NK-92 treated with Interleukin-12 subunit alpha and Interleukin-12 subunit beta, amount 100 ng/mL, for 24 hours (cell line): Measurements from ENCODE around the gene TMEM45A.
"Not testable (repeated sequence)": the region's sequence is repeated elsewhere in the genome, so short reads cannot be mapped to it uniquely, and the experiment has no call there.

Experiments
- DNase-seq: peaks from one replicate; lab custom pipeline; 2025; lab: John Stamatoyannopoulos, UW

Gene TMEM45A

DNA sequence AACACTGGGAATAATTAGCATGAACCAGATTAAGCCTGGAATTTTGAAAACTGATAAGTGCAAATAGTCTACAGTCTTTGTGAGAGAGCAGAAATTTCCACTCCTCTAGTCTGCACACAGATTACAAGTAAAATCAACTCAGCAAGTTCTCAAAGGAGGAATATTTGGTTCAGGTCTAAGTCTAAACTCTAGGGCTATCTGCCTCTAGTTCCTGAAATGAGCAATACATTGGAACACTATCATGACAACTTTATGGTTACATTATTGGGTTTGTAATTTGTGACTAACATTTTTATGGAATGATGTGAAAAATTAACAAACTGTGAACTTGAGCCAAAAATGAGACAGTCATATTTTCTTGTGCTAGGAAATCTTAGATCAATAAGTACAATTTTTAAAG lies 86.2 kb downstream of the TMEM45A start:
- DNase-seq, result no peak

- DNase-seq, result no peak
Measured at GRCh38 chr3:100580147-100580546, 87.7 kb downstream of the TMEM45A start.

GRCh38 chr3:100581650-100582049 lies 89.2 kb downstream of the TMEM45A start:
- DNase-seq, result no peak

GRCh38 chr3:100582157-100582556 lies 89.7 kb downstream of the TMEM45A start:
- DNase-seq, result not testable (repeated sequence)

DNA sequence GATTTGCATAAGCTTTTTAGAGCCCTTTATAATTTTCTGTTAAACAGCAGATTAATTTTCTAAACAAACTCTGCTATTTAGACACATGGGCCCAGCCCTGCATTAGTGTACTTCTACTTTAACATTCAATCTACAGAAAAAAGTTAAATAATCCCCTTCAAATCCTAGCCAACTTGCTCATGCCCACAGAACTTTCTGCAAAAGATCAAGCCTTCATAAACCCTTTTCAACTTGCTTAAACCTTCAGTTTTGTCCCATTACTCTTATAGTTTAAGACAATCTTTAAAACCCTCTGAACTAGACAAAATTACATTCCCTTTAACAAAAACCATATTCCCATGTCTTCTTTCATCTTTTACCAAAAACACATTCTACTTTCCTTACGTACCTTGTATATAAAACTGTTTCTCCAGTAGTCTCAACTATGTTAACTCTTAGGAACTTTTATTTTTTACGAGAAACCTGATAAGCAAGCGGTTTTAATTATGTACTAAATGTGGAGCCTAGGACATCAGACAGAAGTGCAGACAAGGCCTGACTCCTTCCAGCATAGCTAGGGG lies 91.8 kb downstream of the TMEM45A start:
- no peak for DNase-seq

DNA sequence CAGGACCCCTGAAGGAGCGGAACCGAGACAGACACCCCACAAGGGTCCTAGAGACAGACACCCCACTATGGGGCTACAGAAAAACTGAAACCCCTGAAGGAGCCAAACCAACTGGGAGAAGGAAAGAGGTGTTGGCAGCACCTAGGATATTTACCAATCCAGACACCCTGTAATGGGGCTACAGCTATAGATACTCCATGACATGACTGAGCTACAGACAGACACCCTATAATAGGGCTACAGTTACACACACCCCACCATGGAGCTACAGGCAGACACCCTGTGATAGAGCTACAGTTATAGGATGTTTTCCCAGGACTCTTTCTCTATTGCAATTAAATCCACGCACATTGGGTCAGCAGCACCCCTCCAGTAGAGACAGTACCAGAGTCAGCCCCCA lies 94.4 kb downstream of the TMEM45A start:
- DNase-seq, result no peak

DNA sequence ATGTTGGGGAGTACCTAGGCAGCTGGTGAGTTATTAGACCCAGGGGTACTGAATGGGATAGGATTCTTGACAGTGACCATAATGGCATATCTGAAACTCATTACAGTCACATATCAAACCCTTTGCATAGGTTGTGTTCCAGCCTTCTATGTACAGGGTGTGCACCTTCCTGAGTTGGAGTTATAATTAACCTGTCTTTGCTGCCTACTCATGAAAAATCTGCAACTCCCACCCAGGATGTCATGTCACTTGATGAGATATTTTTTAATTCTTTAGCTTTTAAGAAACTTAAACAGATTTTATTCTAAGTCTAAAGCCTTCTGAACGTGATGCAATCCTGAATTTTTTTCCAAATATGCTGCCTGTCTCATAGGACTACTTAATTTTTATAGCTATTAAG lies 95.8 kb downstream of the TMEM45A start:
- no peak for DNase-seq

DNA sequence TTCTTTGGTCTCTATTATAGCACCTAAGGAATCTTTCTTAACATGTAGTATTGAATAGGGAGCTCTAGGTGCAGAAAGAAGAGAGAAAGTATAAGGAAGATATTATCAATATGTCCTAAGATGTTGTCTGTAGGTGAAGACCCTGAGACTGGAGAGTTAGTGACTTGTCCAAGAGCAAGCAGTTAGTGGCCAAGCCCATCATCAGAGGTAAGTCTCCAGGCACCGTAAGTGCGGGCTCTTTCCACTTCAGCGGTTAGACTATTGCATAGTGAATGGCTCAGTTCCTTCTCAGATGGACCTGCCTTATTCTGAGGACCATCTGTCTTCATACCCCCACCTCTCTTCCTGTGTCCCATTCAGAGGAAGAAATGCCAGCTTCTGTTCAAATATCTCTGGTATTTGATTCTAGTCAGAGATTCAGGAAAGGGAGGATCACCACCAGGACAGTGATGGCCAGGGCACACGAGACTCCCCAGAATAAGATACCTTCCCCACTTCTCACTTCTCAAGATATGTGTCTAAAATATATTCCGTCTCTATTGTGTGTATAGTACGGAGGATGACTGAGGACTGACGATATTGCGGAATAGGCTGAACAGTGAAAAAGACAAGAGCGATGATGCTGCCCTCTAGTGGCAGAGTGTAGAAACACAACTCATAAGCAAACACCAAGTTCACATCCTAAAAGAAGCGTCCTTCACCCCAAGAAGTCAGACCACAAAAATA lies 97.9 kb downstream of the TMEM45A start:
- peak; percentile 14 for DNase-seq

DNA sequence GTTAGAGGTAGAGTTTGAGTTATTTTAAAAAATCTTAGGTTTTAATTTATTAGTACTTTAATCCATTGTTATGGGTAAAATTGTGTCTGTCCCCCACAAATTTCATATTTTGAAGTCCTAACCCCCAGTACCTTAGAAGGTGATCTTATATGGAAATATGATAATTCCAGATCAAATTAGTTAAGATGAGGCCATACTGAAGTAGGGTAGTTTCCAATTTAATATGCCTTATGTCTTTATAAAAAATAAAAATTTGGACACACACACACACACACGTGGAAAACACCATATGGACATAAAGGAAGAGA lies 98.4 kb downstream of the TMEM45A start:
- no peak for DNase-seq

DNA sequence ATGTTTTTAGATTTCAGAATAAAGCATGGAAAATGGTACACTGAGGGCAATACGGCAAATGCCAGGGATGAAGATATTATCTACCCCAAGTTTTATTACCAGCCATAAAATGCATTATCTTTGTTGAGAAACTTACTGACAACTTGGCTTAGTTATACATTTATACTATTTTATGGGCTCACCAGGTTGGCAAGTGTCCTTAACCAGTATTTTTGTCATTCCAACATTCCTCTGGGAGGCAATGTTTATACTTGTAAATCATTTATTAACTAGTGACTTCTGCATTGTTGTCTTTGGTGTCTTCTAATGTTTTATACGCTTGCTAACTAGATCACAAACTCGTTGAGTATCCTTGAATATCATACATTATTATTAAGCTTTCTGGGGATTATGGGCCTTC lies 99.0 kb downstream of the TMEM45A start:
- no peak for DNase-seq

DNA sequence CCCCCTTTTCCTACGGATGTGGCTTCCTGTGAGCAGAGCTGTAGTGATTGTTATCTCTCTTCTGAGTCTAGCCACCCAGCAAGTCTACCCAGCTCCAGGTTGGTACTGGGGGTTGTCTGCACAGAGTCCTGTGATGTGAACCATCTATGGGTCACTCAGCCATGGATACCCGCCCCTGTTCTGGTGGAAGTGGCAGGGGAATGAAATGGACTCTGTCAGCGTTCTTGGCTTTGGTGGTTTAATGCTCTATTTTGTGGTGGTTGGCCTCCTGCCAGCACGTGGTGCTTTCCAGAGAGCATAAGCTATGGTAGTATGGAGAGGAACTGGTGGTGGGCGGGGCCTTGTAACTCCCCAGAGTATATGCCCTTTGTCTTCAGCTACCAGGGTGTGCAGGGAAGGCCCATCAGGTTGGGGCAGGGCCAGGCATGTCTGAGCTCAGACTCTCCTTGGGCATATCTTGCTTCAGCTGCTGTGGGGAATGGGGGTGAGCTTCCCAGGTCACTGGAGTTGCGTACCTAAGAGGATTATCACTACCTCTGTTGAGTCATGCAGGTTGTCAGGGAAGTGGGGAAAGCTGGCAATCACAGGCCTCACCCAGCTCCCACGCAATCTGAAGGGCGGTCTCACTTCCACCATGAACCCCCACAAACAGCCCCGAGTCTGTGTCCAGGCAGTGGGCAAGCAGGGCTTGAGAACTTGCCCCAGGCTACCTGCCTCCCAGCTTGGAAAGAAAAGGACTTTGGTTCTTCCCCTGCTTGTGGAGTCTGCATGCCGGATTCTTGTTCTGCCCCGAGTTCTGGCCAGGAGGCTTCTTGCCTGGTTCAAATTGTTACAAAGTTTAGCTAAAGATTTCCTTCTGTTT lies 108.0 kb downstream of the TMEM45A start:
- DNase-seq, result no peak

- no peak for DNase-seq
Measured at GRCh38 chr3:100602506-100603444, 110.4 kb downstream of the TMEM45A start.

DNA sequence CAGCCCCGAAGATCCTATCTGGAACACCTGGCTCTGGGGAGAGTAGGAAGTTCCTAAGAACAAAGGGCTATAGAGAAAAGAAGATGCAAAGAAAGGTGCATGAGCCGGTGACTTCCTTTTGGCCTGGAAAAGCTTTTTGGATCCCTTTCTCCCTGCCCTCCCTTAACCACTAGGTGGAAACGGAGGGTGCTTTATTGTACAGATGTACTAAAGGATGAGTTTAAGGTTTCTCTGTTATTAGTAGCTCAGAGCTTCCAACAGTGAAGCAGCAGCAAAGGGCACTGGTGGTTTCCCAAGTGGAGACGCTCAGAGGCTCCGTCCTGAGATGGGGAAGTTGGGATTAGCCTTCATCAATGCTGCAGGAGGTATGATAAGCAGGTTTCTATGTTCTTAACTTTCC lies 111.0 kb downstream of the TMEM45A start:
- DNase-seq, result no peak

GRCh38 chr3:100605358-100605757 lies 112.9 kb downstream of the TMEM45A start:
- DNase-seq, result no peak

GRCh38 chr3:100606894-100607512 lies 114.6 kb downstream of the TMEM45A start:
- DNase-seq, result no peak

- DNase-seq, result no peak
Measured at GRCh38 chr3:100609305-100609704, 116.9 kb downstream of the TMEM45A start, which contains the start of gene ADGRG7. ADGRG7 (plus strand) TSS chr3:100609601; CDS start chr3:100609857, 256 bp downstream.

DNA sequence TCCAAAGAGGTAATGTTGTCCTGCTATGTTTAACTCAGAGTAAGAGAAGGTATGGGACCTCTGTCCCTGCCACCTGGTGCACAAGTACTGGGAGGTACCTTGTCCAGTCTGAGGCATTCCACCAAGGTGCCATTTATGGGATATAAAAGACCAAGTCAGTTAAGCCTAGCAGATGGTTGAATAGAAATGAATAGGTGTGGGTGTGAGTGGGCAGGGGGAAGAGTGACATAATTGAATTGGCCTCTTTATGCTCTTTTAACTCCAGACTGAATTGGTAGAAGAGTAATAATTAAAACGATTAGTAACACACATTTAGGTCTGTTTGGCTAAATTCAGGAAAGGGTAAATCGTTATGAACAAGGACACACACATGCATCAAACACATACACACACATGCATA lies 117.5 kb downstream of the TMEM45A start:
- no peak for DNase-seq

DNA sequence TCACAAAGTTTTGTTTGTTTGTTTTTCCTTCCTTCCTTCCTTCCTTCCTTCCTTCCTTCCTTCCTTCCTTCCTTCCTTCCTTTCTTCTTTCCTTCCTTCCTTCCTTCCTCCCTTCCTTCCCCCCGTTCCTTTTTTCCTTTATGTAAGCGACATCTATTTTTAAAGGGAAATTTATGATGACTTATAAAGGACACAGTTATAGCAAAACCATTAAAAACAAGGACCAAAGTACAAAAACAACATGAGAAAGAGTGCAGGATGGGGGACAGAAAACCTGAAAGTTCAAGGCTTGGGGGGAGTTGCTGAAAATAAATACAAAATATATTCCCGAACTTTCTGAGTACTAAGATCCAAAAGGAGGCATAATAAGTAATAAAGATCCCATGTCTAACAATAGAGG lies 118.8 kb downstream of the TMEM45A start:
- no peak for DNase-seq

GRCh38 chr3:100613721-100614390 lies 121.4 kb downstream of the TMEM45A start:
- no peak for DNase-seq

DNA sequence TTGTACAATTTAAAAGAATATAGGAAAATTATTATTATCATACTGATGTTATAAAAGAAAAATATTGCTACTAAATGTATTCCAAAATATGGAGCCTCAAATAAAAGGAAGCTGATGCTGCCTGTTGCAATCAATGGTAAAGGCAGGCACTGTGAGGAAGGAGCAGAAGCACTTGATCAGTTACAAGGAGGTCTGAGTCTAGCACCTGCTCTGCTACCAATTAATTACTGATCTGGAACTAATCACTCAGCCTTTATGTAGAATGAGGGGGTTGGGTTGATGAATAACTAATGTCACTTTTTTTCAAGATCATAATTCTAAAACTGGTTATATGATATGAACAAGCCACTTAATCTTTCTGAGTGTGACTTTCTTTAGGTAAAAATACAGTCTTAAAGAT lies 122.5 kb downstream of the TMEM45A start:
- DNase-seq, result no peak

- no peak for DNase-seq
Measured at GRCh38 chr3:100615684-100616083, 123.3 kb downstream of the TMEM45A start.
